ENCODE results near the gene XRN2.
"Not testable (repeated sequence)": the region's sequence is repeated elsewhere in the genome, so short reads cannot be mapped to it uniquely, and the experiment has no call there.

The XRN2 gene

GRCh38 chr20:21358737-21359136, 55.6 kb downstream of the XRN2 start:
- FAIRE-seq (no peak), DNase-seq (ENCODE audit: insufficient read length, low spot score) (no peak)
- TF ChIP-seq TAF1 (IDR thresholded peaks at IDR 0.05; ENCODE audit: low read depth, low read length) (no peak), POLR2A (IDR thresholded peaks at IDR 0.05; ENCODE audit: low read depth, low read length) (no peak), POU2F2 (IDR thresholded peaks at IDR 0.05; ENCODE audit: low read depth, low read length) (no peak), POLR2AphosphoS5 (IDR thresholded peaks at IDR 0.05; ENCODE audit: low read depth, low read length) (no peak), PAX5 (IDR thresholded peaks at IDR 0.05; ENCODE audit: insufficient read depth, low read length, severe bottlenecking) (no peak), SPI1 (IDR thresholded peaks at IDR 0.05; ENCODE audit: low read depth, low read length) (no peak)

DNA sequence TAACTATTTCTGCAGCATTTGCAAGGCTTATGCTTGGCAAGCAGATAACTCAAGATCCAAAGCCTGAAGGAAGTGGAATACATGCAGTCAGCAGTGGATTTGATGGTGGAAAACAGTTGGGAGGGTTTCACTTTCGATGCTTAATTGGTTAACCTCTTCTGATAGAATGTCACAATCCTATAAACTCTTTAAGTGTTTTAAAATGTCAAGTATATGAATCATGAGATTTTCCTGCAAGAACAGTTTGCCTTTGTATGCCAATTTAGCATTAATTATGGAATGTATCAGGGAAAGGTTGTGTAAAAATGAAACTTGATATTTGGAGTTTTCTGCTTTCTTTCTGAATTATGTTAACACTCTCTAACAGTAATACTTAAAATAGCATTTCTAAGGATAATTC, 57.6 kb downstream of the XRN2 start:
- FAIRE-seq (no peak), DNase-seq (ENCODE audit: insufficient read length, low spot score) (no peak)

DNA sequence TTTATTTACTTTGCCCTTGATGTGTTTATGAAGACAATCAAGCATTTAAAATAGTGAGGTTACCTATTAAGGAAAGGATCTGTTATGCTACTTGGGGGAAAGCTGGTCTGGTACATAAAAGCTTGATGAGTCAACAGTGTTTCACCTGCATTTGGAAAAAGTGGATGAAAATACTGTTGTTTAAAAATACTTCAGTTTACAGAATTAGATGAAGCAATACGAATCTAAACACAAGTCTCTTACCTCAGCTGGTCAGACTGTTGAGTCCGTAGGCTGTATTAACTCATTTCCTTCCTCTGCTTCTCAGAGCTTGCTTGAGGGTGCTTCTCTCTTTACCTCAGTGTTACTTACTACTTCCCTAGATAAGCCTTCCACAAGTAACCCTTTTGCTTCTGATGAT, 58.1 kb downstream of the XRN2 start:
- FAIRE-seq: peak; percentile 60

More for the DNA sequence above, 57.6 kb downstream of the XRN2 start:
- TF ChIP-seq PAX5 (IDR thresholded peaks at IDR 0.05; ENCODE audit: insufficient read depth, low read length, severe bottlenecking) (no peak), SPI1 (IDR thresholded peaks at IDR 0.05; ENCODE audit: low read depth, low read length) (no peak), POLR2A (IDR thresholded peaks at IDR 0.05; ENCODE audit: low read depth, low read length) (no peak), POLR2AphosphoS5 (IDR thresholded peaks at IDR 0.05; ENCODE audit: low read depth, low read length) (no peak), TAF1 (IDR thresholded peaks at IDR 0.05; ENCODE audit: low read depth, low read length) (no peak), POU2F2 (IDR thresholded peaks at IDR 0.05; ENCODE audit: low read depth, low read length) (no peak)

DNA sequence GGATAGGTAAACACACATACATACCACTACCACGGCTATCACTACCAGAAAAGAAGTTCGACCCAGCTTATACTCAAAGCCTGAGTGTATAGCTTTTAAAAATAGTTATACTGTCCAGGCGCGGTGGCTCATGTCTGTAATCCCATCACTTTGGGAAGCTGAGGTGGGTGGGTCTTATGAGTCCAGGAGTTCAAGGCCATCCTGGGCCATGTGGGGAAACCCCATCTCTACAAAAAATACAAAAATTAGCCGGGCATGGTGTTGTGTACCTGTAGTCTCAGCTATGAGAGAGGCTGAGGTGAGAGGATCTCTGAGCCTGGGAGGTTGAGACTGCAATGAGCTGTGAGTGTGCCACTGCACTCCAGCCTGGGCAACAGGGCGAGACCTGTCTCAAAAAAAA, 61.3 kb downstream of the XRN2 start:
- DNase-seq (ENCODE audit: insufficient read length, low spot score): no peak
- FAIRE-seq: no peak
- TF ChIP-seq POLR2A (IDR thresholded peaks at IDR 0.05; ENCODE audit: low read depth, low read length): no peak
- no peak for TF ChIP-seq POLR2AphosphoS5 (IDR thresholded peaks at IDR 0.05; ENCODE audit: low read depth, low read length)
- no peak for TF ChIP-seq PAX5 (IDR thresholded peaks at IDR 0.05; ENCODE audit: insufficient read depth, low read length, severe bottlenecking)
- TF ChIP-seq TAF1 (IDR thresholded peaks at IDR 0.05; ENCODE audit: low read depth, low read length): no peak
- no peak for TF ChIP-seq POU2F2 (IDR thresholded peaks at IDR 0.05; ENCODE audit: low read depth, low read length)
- no peak for TF ChIP-seq SPI1 (IDR thresholded peaks at IDR 0.05; ENCODE audit: low read depth, low read length)

More for the DNA sequence above, 58.1 kb downstream of the XRN2 start:
- TF ChIP-seq POU2F2 (IDR thresholded peaks at IDR 0.05; ENCODE audit: low read depth, low read length) (no peak), POLR2A (IDR thresholded peaks at IDR 0.05; ENCODE audit: low read depth, low read length) (no peak), PAX5 (IDR thresholded peaks at IDR 0.05; ENCODE audit: insufficient read depth, low read length, severe bottlenecking) (no peak), POLR2AphosphoS5 (IDR thresholded peaks at IDR 0.05; ENCODE audit: low read depth, low read length) (no peak)
- DNase-seq (ENCODE audit: insufficient read length, low spot score): no peak

- TF ChIP-seq PAX5 (IDR thresholded peaks at IDR 0.05; ENCODE audit: insufficient read depth, low read length, severe bottlenecking): no peak
- no peak for TF ChIP-seq SPI1 (IDR thresholded peaks at IDR 0.05; ENCODE audit: low read depth, low read length)
- no peak for TF ChIP-seq POU2F2 (IDR thresholded peaks at IDR 0.05; ENCODE audit: low read depth, low read length)
- no peak for TF ChIP-seq TAF1 (IDR thresholded peaks at IDR 0.05; ENCODE audit: low read depth, low read length)
- no peak for TF ChIP-seq POLR2AphosphoS5 (IDR thresholded peaks at IDR 0.05; ENCODE audit: low read depth, low read length)
- no peak for TF ChIP-seq POLR2A (IDR thresholded peaks at IDR 0.05; ENCODE audit: low read depth, low read length)
- FAIRE-seq (no peak), DNase-seq (ENCODE audit: insufficient read length, low spot score) (no peak)
These were observed 62.6 kb downstream of the XRN2 start for GRCh38 chr20:21365771-21366170.

GRCh38 chr20:21366273-21366672, 63.1 kb downstream of the XRN2 start:
- not testable (repeated sequence) for FAIRE-seq; DNase-seq (ENCODE audit: insufficient read length, low spot score)

DNA sequence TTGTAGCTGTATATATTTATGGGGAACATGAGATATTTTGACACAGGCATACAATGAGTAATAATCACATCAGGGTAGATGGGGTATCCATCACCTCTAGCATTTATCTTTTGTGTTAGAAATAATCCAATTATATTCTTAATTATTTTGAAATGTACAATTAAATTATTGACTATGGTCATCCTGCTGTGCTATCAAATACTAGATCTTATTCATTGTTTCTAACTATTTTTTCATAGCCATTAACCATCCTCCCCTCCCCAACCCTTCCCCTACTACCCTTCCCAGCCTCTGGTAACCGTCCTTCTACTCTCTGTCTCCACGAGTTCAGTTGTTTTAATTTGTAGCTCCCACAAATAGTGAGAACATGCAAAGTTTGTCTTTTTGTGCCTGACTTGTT, 65.7 kb downstream of the XRN2 start:
- DNase-seq (ENCODE audit: insufficient read length, low spot score) (no peak), FAIRE-seq (no peak)

GRCh38 chr20:21371193-21371592, 68.1 kb downstream of the XRN2 start:
- no peak for TF ChIP-seq POU2F2 (IDR thresholded peaks at IDR 0.05; ENCODE audit: low read depth, low read length)
- no peak for TF ChIP-seq TAF1 (IDR thresholded peaks at IDR 0.05; ENCODE audit: low read depth, low read length)
- no peak for TF ChIP-seq PAX5 (IDR thresholded peaks at IDR 0.05; ENCODE audit: insufficient read depth, low read length, severe bottlenecking)
- no peak for TF ChIP-seq POLR2AphosphoS5 (IDR thresholded peaks at IDR 0.05; ENCODE audit: low read depth, low read length)
- no peak for TF ChIP-seq SPI1 (IDR thresholded peaks at IDR 0.05; ENCODE audit: low read depth, low read length)
- no peak for TF ChIP-seq POLR2A (IDR thresholded peaks at IDR 0.05; ENCODE audit: low read depth, low read length)
- FAIRE-seq (no peak), DNase-seq (ENCODE audit: insufficient read length, low spot score) (no peak)

More for the DNA sequence above, 65.7 kb downstream of the XRN2 start:
- TF ChIP-seq TAF1 (IDR thresholded peaks at IDR 0.05; ENCODE audit: low read depth, low read length) (no peak), PAX5 (IDR thresholded peaks at IDR 0.05; ENCODE audit: insufficient read depth, low read length, severe bottlenecking) (no peak), POLR2AphosphoS5 (IDR thresholded peaks at IDR 0.05; ENCODE audit: low read depth, low read length) (no peak), POLR2A (IDR thresholded peaks at IDR 0.05; ENCODE audit: low read depth, low read length) (no peak), SPI1 (IDR thresholded peaks at IDR 0.05; ENCODE audit: low read depth, low read length) (no peak), POU2F2 (IDR thresholded peaks at IDR 0.05; ENCODE audit: low read depth, low read length) (no peak)

DNA sequence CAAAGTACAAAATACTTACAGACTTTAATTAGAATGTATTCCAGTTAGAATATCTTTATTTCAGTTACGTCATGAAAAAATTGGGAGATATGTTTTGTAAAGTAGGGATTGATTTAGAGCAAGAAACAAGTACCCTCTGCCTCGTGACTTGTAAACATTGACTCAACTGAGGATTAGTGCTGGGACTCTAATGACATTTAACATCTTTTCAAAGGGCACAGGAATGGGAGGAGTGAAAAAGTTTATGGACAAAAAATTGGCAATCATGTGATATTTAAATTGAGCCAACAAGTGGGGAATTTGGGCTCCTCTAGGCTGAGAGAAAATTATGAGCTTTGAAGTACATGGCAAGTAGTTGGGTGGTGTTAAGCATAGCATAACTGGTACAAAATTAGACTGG, 68.9 kb downstream of the XRN2 start:
- DNase-seq (ENCODE audit: insufficient read length, low spot score) (no peak), FAIRE-seq (no peak)
- TF ChIP-seq SPI1 (IDR thresholded peaks at IDR 0.05; ENCODE audit: low read depth, low read length): no peak
- no peak for TF ChIP-seq PAX5 (IDR thresholded peaks at IDR 0.05; ENCODE audit: insufficient read depth, low read length, severe bottlenecking)
- no peak for TF ChIP-seq POLR2A (IDR thresholded peaks at IDR 0.05; ENCODE audit: low read depth, low read length)
- TF ChIP-seq POLR2AphosphoS5 (IDR thresholded peaks at IDR 0.05; ENCODE audit: low read depth, low read length): no peak
- no peak for TF ChIP-seq TAF1 (IDR thresholded peaks at IDR 0.05; ENCODE audit: low read depth, low read length)
- no peak for TF ChIP-seq POU2F2 (IDR thresholded peaks at IDR 0.05; ENCODE audit: low read depth, low read length)

GRCh38 chr20:21373436-21373835, 70.3 kb downstream of the XRN2 start:
- TF ChIP-seq PAX5 (IDR thresholded peaks at IDR 0.05; ENCODE audit: insufficient read depth, low read length, severe bottlenecking) (no peak), POLR2A (IDR thresholded peaks at IDR 0.05; ENCODE audit: low read depth, low read length) (no peak), TAF1 (IDR thresholded peaks at IDR 0.05; ENCODE audit: low read depth, low read length) (no peak), POU2F2 (IDR thresholded peaks at IDR 0.05; ENCODE audit: low read depth, low read length) (no peak), SPI1 (IDR thresholded peaks at IDR 0.05; ENCODE audit: low read depth, low read length) (no peak), POLR2AphosphoS5 (IDR thresholded peaks at IDR 0.05; ENCODE audit: low read depth, low read length) (no peak)
- FAIRE-seq (no peak), DNase-seq (ENCODE audit: insufficient read length, low spot score) (no peak)
